SH-SY5Y (cell line): ENCODE results near the gene COQ10A.

Source experiments
- GATA2 ChIP-seq: IDR thresholded peaks from 2 replicates; pipeline ENCODE4 v1.6.1; 2011; ENCODE audit warnings: mild to moderate bottlenecking, low read depth, low read length
- GATA3 ChIP-seq: IDR thresholded peaks from 2 replicates; pipeline ENCODE4 v1.6.1; 2011; ENCODE audit warnings: low read depth, mild to moderate bottlenecking, low read length, moderate library complexity

- no peak for TF ChIP-seq GATA3
- TF ChIP-seq GATA2 = no peak
These were observed 35.6 kb upstream of the COQ10A start for GRCh38 chr12:56231184-56231582.
